GM12875 (cell line): ENCODE results near the gene NCKAP5.

Experiments
- H3K4me3 ChIP-seq: one replicate; pipeline ENCODE4 v1.5.1; 2011; ENCODE audit warnings: low read depth, low read length, control low read depth
- TF ChIP-seq, protein P1 (sequence below): IDR thresholded peaks from 2 replicates; pipeline ENCODE4 v1.5.1; 2011; ENCODE audit warnings: low read depth, mild to moderate bottlenecking, control low read depth, inconsistent platforms, low read length, moderate library complexity, borderline replicate concordance; ENCODE audit not compliant: insufficient read depth

Gene NCKAP5

DNA sequence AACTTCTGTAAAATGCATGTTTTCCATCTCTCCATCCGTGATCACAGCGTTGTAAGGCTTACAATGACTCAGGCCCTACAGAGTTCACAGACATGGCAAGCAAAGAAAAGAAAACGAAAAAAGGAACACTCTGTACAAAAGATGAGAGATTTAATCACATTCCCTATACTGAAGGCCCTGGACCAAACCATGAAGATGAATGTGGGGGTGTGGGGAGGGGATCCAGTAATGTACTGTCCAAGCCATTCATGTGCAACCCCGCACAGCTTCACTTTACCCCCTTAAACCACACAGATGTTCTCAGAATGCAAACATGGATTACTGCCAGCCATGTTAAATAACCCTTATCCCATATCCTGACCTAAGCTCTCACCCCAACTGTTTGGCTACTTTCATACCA lies 391.1 kb downstream of the NCKAP5 start:
- no peak overlapping the region for H3K4me3 ChIP-seq
- TF ChIP-seq, protein P1, sequence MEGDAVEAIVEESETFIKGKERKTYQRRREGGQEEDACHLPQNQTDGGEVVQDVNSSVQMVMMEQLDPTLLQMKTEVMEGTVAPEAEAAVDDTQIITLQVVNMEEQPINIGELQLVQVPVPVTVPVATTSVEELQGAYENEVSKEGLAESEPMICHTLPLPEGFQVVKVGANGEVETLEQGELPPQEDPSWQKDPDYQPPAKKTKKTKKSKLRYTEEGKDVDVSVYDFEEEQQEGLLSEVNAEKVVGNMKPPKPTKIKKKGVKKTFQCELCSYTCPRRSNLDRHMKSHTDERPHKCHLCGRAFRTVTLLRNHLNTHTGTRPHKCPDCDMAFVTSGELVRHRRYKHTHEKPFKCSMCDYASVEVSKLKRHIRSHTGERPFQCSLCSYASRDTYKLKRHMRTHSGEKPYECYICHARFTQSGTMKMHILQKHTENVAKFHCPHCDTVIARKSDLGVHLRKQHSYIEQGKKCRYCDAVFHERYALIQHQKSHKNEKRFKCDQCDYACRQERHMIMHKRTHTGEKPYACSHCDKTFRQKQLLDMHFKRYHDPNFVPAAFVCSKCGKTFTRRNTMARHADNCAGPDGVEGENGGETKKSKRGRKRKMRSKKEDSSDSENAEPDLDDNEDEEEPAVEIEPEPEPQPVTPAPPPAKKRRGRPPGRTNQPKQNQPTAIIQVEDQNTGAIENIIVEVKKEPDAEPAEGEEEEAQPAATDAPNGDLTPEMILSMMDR, result no peak

DNA sequence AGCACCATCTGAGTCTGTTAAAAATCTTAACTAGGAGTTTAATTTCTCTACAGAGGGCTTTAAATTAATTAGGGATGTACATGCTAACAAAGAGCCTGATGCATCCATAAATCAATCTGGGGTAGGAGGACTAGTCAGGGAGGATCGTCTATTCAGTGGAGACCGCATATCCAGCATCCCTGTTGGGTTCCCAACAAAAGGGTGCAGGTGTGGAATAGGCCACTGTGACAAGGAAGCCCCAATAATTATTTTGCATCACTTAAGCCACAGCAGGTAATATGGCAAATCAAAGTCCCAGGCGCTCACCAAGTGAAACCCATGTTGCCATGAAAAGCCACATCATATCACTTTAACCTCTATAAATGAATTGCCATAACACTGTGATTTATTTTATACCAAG lies 392.3 kb downstream of the NCKAP5 start:
- TF ChIP-seq, protein P1, result no peak
- H3K4me3 ChIP-seq, result no peak overlapping the region

DNA sequence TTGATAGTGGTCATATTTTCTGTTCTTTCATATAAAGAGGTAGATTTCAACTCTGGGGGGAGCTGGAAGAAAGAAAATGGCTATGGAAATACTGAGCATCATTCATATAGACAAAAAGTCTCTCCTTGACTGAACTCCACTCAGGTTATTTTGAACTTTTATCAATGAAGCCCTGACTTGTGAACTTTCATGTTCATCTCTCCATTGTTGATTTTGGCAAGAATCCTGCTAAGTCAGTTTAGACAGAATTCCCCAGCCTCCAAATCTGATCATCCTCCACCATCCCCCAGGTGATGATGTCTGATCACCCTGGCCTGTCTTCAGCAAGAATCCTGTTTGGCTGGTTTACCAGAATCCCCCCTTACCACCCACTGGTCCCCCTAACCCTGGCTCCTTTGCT lies 395.0 kb downstream of the NCKAP5 start:
- TF ChIP-seq, protein P1, result no peak
- no peak overlapping the region for H3K4me3 ChIP-seq

DNA sequence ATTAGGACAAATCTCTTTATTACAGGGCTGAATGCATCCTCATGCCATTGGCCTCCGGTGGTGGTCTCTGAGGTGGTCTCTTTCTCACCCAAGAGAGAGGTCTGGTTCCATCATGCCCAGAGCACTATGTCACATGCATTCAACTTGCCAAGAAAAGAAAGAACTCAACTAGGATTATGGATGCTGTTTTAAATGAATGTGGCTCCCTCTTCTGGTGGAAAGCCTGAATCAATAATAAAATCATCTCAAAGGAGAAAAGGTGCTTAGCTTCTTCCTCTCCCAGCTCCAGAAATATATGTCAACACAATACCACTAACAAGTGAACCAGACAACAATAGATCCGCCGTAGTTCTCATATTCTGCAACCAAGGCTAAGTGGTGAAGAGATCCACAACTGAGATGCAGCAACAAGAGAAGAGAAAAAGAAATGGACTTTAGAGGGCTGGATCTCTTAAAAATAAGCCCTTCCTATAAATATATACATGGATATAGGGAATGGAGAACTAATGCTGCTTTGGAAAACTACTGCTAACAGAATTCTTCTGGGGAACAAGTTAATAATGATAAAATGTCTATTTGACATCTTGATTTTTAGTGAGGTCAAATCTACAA lies 396.8 kb downstream of the NCKAP5 start:
- TF ChIP-seq, protein P1, result peak; percentile 36; the same call in 1 of the 2 replicates
- no peak overlapping the region for H3K4me3 ChIP-seq

DNA sequence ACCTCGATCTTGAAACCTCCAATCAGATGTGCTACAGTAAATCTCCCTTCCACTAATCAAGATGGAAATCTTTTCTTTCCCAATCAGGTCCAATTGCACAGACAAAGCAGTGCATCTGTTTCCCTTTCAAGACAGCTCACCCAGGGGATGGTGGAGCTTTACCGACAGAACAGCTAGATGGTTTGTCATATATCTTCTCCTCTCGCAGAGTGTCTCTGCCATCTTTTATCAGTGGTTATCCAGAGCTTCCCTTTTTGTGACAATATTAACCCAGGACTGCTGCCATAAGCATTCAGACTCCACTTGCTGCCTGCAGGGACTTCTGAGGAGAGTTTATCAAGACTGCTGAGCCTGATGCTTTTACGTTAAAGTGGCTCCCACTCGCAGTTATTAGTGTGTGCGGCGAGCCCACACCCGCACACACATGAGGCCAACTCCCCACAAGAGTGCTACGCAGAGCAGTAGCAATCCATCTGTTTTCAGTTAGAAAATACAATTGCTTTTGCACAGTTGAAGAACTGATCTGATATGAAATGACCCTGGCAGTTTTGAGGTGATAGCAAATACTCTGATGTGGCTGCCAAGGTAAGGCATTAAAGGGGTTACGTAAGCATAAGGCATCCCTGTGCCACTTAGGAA lies 398.9 kb downstream of the NCKAP5 start:
- TF ChIP-seq, protein P1, result no peak
- no peak overlapping the region for H3K4me3 ChIP-seq

DNA sequence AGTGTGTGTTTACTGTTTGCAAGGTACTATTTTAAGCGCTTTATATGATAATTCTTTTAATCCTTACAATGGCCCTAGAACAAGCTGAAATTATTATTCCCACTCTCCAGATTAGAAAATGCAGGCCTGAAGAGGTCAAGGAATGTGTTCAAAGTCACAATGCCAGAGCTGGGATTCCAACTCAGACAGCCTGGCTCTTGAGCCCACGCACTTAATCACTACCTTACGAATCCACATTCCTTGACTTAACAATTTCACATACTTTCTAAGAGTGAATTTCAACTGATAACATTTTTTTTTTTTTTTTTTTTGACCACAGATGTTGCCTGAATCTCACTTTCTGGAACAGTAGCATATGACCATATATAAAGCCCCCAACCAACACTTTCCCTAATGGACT lies 400.3 kb downstream of the NCKAP5 start:
- TF ChIP-seq, protein P1, result no peak

DNA sequence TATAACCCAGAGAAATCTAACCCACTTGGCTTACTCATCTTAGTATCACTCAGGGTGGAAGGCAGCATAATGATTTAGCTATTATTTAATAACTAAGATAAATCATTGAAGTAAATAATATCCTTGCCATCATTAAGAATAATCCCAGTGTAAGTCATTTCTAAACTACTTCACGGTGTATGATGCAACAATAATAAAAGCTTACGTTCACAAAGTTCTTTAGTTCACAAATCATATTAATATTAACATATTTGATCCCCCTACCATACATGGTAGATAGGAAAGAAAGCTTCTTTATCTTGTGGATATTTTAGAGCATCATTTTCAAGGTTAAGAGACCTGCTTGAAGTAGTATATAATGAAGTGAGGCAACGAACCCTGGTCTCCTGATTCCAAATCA lies 401.0 kb downstream of the NCKAP5 start:
- TF ChIP-seq, protein P1, result no peak
- H3K4me3 ChIP-seq, result no peak overlapping the region

More for the DNA sequence above, 400.3 kb downstream of the NCKAP5 start:
- H3K4me3 ChIP-seq, result no peak overlapping the region
